ENCODE results near the gene MLLT6.

Gene MLLT6

GRCh38 chr17:38671939-38672720, 32.9 kb upstream of the MLLT6 start:
- TF ChIP-seq CTCF (IDR thresholded peaks at IDR 0.05; ENCODE audit: insufficient read depth, low read depth, low read length, missing control alignments): no peak
- H3K4me3 ChIP-seq (ENCODE audit: low read length): no peak overlapping the region
- DNase-seq (ENCODE audit: low read depth): peak; percentile 39

- no peak for TF ChIP-seq CTCF (IDR thresholded peaks at IDR 0.05; ENCODE audit: insufficient read depth, low read depth, low read length, missing control alignments)
- DNase-seq (ENCODE audit: low read depth): no peak
- no peak overlapping the region for H3K4me3 ChIP-seq (ENCODE audit: low read length)
Measured at GRCh38 chr17:38672788-38673706, 32.0 kb upstream of the MLLT6 start.

GRCh38 chr17:38673707-38674013, 31.4 kb upstream of the MLLT6 start:
- H3K4me3 ChIP-seq (ENCODE audit: low read length): peak overlapping the region; percentile 43
- no peak for TF ChIP-seq CTCF (IDR thresholded peaks at IDR 0.05; ENCODE audit: insufficient read depth, low read depth, low read length, missing control alignments)
- no peak for DNase-seq (ENCODE audit: low read depth)

- H3K4me3 ChIP-seq (ENCODE audit: low read length): peak overlapping the region; percentile 43
- no peak for TF ChIP-seq CTCF (IDR thresholded peaks at IDR 0.05; ENCODE audit: insufficient read depth, low read depth, low read length, missing control alignments)
- no peak for DNase-seq (ENCODE audit: low read depth)
Measured at GRCh38 chr17:38674014-38674748, 30.9 kb upstream of the MLLT6 start.

- TF ChIP-seq CTCF (IDR thresholded peaks at IDR 0.05; ENCODE audit: insufficient read depth, low read depth, low read length, missing control alignments): no peak
- H3K4me3 ChIP-seq (ENCODE audit: low read length): peak within 1 kb of the TSS; percentile 43
- peak; percentile 89 for DNase-seq (ENCODE audit: low read depth)
Measured at GRCh38 chr17:38674749-38675615, 30.1 kb upstream of the MLLT6 start, which contains the start of gene EPOP. EPOP (minus strand) TSS chr17:38674957; CDS start chr17:38674495, 462 bp downstream.

Measured in epithelial cell of esophagus (primary cell).